HuH-7.5 (cell line): ENCODE results near the gene KANK4.

Source experiments
- DNase-seq: peaks from one replicate; pipeline ENCODE4 v3.0.0; 2011; ENCODE audit warnings: low spot score

Gene KANK4

DNA sequence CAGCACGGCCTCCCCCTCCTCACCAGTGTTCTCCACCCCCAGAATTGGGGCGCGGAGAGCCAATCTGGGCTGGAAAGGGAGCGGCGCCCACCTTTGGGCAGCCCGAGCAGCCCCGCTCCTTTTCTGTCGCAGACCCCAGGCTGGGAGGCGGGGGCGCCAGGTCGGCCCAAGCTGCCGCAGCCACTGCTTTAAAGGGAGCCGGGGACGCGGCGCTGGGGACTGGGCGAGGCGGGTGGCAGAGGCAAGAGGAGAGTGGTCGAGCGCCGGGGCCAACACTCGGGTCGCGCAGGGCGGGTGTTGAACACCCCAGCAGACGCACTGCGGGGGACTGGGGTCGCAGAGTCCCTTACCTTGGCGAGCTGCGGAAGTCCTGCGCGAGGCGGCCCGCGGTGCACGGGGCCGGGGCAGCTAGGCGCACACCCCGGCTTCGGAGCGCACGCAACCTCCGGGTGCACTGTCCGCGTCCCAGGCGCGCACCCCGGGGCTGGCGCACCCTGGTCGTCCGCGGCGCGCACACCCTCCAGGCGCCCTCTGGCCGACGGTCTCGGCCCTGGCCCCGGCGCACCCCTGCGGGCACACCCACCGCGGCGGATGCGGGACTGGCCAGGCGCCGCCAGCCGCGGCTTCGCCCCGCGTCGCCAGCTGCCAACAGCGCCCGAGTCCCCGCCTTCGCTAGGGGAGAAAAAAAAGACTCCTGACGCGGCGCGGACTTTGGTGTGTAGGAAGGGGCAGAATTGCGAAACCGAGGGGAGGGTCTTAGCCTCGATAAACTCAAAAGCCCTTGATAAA lies at the start of gene KANK4:
TSS of gene KANK4 (minus strand) at position 679 of the 789 bp plus-strand sequence. CDS start 37,870 bp downstream, outside the sequence.
- peak; percentile 27 for DNase-seq

DNA sequence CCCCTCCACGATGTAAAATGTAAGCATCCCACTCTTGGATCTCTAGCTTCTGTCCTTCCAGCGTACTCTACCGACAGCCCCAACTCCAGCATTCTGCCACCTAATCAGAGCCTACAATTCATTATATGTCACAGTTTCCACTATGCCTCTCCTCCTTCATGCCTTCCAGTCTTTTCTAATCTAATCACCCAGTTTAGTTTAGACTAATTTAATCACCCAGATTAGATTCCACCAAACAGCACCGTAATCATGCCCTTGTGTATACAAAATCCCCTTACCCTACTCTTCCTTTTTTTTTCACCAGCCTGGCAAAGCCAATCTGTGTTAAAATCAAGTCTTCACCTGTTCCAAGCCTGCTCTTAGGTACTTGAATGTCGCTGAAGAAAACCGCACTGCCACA lies 49.8 kb upstream of the KANK4 start:
- no peak for DNase-seq

DNA sequence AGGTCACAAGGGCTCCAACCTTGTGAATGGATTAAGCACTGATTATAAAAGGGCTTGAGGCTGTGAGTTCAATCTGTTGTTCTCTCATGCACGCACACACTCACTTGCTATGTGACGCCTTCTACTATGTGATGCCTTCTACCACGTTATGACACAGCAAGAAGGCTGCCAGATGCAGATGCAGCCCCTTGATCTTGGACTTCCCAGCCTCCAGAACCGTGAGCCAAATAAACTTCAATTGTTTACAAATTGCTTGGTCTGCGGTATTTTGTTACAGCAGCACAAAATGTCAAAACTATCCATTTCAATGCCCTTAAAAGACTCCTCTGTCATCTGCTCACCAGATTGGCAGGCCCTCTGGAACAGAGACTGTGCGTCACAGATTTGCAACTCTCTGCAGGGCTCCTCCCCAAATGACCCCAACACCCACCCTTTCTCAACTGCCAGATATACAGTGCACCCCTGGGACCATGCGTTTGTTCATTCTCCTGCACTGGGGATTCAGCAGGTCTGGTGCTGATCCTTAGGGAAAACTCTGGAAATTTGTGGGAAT lies 47.8 kb upstream of the KANK4 start:
- DNase-seq = no peak

DNA sequence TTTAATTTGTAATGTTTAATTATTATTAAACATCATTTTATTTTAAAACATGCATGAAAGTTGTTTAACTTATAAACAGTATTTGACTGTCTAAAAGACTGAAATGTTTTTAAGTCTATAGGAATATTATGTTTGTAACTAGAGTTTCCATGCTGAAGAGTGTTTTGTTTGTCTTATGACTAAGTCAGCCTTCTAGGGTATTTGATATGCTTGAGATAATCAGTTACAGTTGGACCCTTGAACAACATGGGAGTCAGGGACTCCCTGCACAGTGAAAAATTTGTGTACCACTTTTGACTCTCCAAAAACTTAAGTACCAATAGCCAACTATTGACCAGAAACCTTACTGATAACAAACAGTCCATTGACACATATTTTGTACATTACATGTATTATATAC lies 45.5 kb upstream of the KANK4 start:
- DNase-seq = no peak

DNA sequence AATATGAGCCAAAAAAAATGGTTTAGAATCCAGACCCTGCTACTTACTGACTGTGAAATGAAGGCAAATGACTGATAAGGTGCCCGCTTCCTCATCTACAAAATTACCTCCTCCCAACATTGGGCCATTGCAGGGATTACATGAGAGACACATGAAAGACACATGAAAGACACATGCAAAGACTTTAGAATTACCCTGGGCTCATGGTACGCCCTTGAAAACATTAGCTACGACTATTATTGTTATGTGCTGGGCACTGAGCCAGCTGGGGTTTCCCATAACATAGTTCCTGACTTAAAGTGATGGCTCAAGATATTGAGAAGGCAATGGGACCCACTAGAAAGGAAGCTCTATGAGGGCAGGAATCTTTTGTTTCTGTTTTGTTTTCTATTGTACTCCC lies 43.7 kb upstream of the KANK4 start:
- no peak for DNase-seq

DNA sequence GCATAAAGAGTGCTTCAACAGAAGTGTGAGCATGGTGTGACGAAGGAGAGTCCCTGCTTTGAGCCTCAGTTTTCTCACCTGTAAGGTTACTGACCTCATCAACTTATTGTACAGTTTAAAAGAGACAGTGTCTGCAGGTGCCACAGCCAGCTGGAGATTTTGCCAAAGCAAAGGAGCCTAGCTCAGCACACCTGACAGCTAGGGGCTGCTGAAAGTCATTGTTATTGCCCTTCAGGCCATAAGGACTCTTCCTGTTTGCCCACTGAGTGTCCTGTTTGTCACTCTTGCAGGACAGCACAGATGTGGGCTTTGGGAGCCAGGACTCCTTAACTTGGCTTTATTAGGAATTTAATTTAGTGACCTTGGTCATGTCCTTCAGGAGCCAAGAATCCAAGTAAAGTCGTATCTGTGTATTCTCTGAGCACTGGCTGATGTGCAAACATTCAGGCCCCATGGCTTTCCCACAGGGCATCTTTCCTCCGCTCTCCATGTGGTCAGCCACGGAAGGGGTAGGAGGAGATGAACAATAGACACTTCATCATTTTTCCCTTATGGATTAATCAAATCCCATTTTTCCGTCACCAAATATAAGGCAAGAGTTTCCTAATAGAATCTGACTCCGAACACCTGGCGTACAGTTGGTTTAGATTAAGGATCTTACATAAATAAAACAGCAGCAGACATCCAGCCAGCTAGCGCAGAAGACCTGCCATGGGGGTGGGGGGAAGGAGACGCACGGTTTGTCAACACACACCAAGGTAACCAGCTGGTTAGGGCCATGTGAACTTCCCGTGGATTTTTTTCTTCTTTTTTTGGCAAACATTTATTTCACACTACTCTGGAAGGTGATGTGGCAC lies 43.1 kb upstream of the KANK4 start:
- no peak for DNase-seq

DNA sequence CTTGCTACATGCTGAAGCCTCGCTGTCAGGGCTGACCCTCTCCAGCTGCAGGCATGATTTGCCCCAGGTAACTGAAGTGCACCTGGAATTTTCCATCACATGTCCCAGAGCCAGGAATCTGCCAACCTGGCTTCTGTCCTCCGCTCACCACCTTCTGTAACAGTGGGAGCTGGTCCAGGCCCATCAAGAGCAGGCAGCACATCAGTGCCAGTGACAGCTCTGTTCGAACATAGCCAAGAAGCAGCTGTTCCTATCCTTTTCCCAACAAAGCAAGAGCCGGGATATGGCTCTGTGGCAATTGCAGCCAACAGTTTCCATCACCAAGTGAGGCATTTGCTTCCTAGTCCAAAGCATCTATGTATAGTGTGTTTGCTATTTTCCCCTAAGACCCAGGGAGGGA lies 42.2 kb upstream of the KANK4 start:
- DNase-seq = no peak

DNA sequence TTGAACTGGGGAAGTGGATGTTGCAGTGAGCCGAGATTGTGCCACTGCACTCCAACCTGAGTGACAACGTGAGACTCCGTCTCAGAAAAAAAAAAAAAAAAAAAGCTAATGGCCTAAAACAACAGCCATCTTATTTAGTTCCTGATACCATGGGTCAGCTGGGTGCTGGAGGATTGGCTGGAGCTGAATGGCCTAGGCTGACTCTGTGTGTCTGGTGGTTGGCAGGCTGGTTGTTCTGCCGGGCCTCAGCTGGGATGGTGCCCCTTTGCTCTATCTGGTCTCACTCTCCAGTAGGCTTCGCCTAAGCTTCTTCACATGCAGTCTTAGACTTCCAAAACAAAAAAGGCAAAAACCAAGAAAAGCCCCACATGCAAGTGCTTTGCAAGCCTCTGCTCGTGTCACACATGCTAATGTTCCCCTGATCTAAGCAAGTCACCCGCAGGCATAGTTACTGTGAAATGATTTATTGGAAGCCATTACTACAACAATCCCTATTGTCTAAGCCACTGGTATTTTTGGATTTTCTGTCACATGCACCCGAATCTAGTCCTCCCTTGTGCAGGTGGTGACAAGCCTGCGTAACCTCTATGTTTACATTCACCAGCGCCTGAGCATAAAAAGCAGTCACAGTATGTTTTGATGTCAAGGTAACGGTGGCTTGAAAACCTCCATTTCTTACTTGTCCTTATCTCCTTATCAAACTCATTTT lies 39.6 kb upstream of the KANK4 start:
- no peak for DNase-seq

DNA sequence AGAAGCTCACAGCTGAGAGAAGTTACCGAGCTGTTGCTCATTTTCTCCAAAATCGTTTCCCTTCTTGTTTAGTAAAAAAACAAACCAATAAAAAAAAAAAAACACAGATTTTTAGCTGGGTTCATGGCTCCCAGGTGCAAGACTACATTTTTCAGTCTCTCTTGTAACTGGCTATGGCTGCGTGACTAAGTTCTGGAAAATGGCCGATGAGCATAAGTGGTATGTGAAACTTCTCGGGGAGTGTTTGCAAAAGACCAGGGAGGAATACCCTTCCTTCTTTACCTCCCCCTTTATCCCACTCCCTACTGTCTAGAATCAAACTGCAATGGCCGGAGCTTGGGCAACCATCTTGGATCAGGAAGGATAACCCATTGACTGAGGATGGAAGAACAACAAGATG lies 38.7 kb upstream of the KANK4 start:
- no peak for DNase-seq

DNA sequence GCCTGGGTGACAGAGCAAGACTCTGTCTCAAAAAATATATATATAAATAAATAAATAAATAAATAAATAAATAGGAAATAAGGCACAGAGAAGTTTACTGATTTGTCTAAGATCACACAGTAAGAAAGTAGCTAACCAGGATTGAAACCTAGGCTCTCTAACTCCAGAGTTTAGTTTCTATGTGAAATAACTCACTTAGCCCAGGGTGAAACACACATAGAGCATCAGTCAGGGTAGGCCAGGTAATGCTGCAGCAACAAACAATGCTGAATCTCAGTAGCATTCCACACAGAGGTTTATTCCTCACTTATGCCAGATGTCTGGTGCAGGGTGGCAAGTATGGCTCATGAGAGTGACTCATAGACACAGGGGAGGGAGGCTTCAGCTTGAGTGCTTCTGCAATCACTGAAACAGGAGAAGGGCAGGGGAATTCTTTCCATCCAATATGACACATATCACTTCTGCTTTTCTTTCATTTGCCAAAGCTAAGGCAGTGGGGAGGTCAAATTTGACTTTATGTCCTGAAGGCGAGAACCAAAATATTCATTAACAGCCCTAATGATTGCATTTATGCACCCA lies 37.1 kb upstream of the KANK4 start:
- DNase-seq = no peak

DNA sequence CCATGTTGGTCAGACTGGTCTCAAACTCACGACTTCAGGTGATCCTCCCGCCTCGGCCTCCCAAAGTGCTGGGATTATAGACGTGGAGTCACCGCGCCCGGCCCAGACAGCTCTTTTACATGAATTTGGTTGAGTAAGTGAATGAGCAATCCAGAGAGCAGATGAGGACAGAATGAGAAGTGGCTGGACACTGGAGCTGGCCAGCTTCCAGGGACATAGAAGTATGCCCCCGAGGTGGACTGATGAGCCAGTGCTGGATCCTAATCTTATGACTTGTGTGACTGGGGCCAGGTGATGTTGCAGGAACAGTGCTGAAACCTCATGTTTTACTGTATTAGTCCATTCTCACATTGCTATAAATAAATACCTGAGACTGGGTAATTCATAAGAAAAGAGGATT lies 35.9 kb upstream of the KANK4 start:
- DNase-seq = no peak

DNA sequence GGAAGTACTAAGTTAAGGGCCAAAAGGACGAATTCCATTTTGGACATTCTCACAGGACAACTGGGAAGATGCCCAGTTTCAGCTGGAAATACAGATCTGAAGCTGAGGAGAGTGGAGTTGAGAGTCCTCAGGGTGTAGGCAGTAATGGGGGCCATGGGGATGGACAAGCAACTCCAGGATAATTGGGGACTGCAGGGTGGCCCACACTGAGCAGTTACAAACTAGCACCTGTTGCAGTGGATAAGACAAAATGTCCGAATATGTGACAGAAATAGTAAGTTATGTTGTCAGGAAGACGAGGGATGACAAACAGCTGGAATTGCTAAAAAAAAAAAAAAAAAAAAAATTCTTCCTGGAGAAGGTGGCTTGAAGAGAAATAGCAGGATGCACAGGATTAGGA lies 34.6 kb upstream of the KANK4 start:
- DNase-seq = no peak

DNA sequence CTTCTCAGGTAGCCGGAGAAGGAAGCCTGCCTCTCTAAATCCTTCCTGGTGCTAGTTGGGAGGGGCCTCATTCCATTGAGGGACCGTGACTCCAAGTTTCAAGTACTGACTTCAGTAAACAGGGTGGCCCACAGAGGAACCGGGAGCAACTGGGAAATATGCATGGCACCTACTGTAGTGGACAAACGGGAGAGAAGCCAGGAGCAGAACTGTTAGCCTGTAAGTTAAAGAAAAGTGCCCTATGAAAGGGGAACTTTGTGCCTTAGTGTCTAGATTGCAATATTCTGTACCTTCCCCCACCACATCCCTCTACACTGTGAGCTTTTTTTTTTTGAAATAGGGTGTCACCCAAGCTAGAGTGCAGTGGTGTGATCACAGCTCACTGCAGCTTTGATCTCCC lies 33.2 kb upstream of the KANK4 start:
- DNase-seq = no peak

DNA sequence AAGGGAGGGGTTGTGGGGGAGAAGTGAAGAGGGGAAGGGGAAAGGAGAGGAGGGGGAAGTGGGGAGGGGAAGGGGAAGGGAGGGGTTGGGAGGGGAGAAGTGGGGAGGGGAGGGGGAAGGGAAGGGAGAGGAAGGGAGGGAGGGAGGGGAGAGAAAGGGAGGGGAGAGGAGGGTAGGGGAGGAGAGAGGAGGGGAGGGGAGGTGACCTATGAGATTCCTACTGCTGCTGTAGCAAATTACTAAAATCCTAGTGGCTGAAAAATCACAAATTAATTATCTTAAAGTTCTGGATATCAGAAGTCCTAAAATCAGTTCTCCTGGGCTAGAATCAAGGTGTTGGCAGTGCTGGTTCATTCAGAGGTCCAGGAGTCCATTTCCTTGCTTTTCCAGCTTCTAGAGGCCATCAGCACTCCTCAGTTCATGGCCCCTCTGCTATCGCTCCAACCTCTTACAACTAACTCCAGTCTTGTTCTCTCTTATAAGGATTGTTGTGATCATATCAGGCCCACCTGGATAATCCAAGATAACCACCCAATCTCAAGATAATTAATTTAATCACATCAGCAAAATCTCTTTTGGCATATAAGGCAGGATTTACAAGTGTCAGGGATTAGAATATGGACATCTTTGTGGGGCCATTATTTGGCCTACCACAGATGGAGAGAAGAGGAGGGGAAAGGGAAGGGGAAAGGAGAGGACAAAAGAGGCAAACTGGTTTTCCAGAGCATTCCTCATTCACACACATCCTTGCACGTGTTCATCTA lies 30.4 kb upstream of the KANK4 start:
- DNase-seq = no peak

DNA sequence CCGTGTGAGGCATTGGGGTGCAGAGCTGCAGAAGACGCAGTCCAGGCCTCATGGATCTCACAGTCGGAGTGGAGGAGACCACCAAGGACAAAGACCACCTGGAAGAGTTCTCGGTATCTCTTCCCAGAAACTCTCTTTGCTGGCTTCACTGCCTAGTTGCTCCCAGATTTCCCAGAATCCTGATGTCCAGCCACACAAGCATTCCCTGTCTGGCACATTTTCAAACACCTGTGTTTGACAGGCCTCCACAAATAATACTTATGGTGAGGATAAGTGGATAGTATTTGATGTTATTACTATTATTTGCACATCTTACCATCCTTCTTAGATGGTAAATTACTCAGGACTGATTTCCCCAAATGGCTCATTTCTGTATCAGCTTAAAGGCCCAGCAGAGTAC lies 27.7 kb upstream of the KANK4 start:
- DNase-seq = no peak

DNA sequence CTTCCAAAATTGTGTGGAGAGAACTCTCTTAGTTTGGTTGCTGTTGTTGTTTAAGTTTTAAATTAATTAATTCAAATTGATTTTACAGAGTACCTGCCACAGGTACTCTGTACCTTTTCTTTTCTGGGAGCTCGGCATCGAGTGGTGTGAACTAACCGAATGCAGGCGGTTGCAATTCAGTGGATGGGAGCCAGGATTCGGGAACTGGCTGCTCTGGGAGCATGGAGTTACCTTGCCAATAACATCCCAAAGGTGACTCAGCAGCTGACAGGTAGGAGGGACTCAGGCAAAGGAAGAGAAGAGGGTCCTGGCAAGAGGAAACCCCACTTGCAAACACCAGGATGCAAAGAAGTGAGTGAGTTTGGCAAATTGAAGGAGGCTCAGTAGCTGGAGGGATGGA lies 24.7 kb upstream of the KANK4 start:
- no peak for DNase-seq

DNA sequence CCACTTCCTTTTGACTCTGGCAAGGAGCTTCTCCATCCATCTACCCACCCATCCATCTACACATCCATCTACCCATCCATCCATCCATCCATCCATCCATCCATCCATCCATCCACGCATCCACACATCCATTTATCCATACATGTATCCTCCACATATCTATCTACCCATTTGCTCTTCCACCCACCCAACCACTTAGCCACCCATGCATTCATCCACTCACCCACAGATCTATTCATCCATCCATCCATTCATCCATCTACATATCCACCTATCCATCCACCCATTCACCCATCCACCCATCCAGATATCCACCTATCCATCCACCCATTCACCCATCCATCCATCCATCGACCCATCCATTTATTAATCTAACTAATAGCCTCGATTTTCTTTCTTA lies 23.0 kb upstream of the KANK4 start:
- no peak for DNase-seq

DNA sequence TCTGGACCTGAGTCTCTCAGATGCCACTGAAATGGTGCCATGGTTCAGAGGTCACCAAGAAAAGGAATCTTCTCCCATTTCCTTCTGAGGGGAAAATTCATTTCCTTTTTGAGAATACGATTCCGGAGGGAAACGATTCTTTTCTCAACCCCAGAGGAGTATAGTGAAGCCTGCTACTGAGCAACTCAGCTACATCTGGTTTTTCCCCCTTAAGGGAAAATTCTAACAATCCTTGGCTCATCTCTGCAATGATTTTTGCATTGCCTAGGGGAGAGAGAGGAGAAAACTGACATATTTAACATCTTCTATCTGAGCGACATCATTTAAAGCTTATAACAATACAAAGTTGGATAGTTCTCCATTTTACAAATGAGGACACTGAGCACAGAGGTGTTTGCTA lies 22.4 kb upstream of the KANK4 start:
- DNase-seq = no peak

DNA sequence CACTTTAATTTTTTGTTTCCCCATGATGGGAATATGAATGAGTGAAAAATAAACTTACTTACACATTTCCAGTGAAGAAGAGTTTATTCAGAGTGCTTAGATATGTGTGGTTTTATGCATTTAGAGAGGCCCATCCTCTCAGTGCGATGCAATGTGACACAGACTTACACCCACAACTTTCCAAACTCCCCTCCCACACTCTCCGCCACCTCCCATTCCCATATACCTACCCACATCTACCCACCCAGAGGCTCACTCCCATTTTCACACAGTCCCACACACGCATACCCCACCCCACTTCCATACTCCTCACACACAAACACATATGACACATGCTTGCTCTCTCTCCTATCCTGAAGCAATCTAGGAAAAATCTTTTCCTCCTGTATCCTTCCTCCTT lies 21.9 kb upstream of the KANK4 start:
- no peak for DNase-seq

DNA sequence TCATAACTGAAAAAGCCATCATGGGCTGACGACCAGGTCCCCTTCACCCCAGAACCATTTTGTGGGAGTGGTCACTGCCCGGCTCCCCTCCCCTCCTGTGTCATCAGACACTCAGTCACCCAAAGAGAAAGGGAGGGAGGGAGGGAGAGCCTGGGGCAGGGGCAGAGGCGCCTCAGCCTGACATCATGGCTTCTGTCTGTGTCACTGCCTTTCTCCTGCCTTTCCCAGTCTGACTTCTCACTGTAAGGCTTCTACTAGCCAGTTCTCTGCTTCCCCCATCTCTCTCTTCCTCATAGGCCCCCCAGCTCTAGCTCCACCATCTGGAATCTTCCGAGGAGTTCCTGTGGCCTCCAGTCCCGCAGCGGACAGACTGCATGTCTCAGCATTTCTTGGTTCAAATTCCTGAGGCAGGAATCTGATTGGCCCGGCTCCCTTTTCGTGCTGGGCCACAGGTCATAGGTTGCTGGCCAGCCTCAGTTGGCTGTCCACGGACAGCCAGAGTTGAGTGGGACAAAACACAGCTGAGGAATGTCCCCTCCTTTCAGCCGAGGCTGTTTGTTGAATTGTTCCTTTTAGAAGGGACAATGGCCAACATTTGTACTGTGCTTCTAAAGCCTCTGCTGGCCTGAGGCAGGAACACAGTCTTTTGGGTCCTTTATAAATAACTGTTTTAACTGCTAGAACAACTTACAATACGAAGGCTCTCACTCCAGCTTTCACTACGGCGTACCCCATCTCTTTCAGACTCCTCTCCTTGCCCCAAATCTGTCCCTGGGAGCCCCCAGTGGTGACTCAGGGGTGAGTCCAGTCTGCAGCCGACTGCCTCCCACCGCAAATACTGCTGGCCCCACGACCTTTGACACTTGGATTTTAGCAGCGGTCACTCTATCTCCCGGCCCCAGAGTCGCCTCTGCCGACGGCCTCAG lies 18.7 kb upstream of the KANK4 start:
- no peak for DNase-seq
